HepG2 (cell line): ENCODE measurements around the gene CSNK2A2. TPM values are rescaled to one million over a fixed set of nuclear protein-coding genes. Genes with fewer than 3 reads are reported as not detected.

Experiments used
- ELF3 ChIP-seq: IDR thresholded peaks from 2 replicates; pipeline ENCODE4 v1.6.1; 2016; ENCODE audit warnings: missing genetic modification reagents, missing compliant biosample characterization
- ERF ChIP-seq: IDR thresholded peaks from 2 replicates; pipeline ENCODE4 v1.6.1; 2018; ENCODE audit warnings: missing biosample characterization, missing genetic modification reagents
- GABPB1 ChIP-seq: IDR thresholded peaks from 2 replicates; pipeline ENCODE4 v1.6.1; 2016; ENCODE audit warnings: mild to moderate bottlenecking, missing genetic modification reagents, moderate library complexity, missing compliant biosample characterization
- HCFC1 ChIP-seq: fragments of 150-350 bp; IDR thresholded peaks from 2 replicates; pipeline ENCODE4 v1.6.1; 2014; ENCODE audit warnings: low read depth, low read length
- HOXD1 ChIP-seq: sonication (generic); formaldehyde crosslinking; IDR thresholded peaks from 2 replicates; pipeline ENCODE4 v1.5.0; 2020; ENCODE audit warnings: missing genetic modification reagents
- KAT7 ChIP-seq: IDR thresholded peaks from 2 replicates; pipeline ENCODE4 v1.6.1; 2018; ENCODE audit warnings: borderline replicate concordance, missing compliant biosample characterization
- KDM2A ChIP-seq: sonication (generic); formaldehyde crosslinking; IDR thresholded peaks from 2 replicates; pipeline ENCODE4 v1.4.0; 2020; ENCODE audit warnings: low read depth, missing genetic modification reagents, borderline replicate concordance
- MAZ ChIP-seq, 2 experiments: sonication (generic) in 1 of 2; formaldehyde crosslinking in 1 of 2; IDR thresholded peaks; 2 replicates each; pipeline versions ENCODE4 v1.5.0 to v1.6.1; 2012 to 2020; ENCODE audit warnings: low read depth in 2 of 2, mild to moderate bottlenecking in 2 of 2, borderline replicate concordance in 1 of 2, improper control_type of control experiment in 1 of 2, low read length in 1 of 2, missing genetic modification reagents in 1 of 2, moderate library complexity in 1 of 2
- NFKB2 ChIP-seq: sonication (generic); formaldehyde crosslinking; IDR thresholded peaks from 2 replicates; pipeline ENCODE4 v1.4.0; 2020; ENCODE audit warnings: missing genetic modification reagents, borderline replicate concordance
- POLR2AphosphoS5 ChIP-seq: IDR thresholded peaks from 2 replicates; pipeline ENCODE4 v1.6.1; 2012; ENCODE audit warnings: low read depth, low read length
- TAF1 ChIP-seq: sonication (generic); formaldehyde crosslinking; IDR thresholded peaks from 2 replicates; pipeline ENCODE4 v1.4.0; 2020; ENCODE audit warnings: missing genetic modification reagents
- TBX2 ChIP-seq: sonication (generic); formaldehyde crosslinking; IDR thresholded peaks from 2 replicates; pipeline ENCODE4 v1.5.0; 2020; ENCODE audit warnings: missing genetic modification reagents, mild to moderate bottlenecking, borderline replicate concordance
- YY1 ChIP-seq: IDR thresholded peaks from 2 replicates; pipeline ENCODE4 v1.6.1; 2011; ENCODE audit warnings: low read length, low read depth, moderate library complexity, mild to moderate bottlenecking; ENCODE audit not compliant: insufficient read depth, insufficient replicate concordance
- ZFY ChIP-seq: sonication (generic); formaldehyde crosslinking; IDR thresholded peaks from 2 replicates; pipeline ENCODE4 v1.4.0; 2020; ENCODE audit warnings: missing genetic modification reagents
- ZNF225 ChIP-seq: sonication (generic); formaldehyde crosslinking; IDR thresholded peaks from 2 replicates; pipeline ENCODE4 v1.4.0; 2020; ENCODE audit warnings: mild to moderate bottlenecking, missing genetic modification reagents
- ZNF329 ChIP-seq: sonication (generic); formaldehyde crosslinking; IDR thresholded peaks from 2 replicates; pipeline ENCODE4 v1.9.0; 2021; ENCODE audit warnings: low read depth, mild to moderate bottlenecking, missing genetic modification reagents
- ZSCAN30 ChIP-seq: sonication (generic); formaldehyde crosslinking; IDR thresholded peaks from 2 replicates; pipeline ENCODE4 v1.5.0; 2020; ENCODE audit warnings: mild to moderate bottlenecking, missing genetic modification reagents
- polyA plus RNA-seq, 8 experiments: library from polyadenylated mRNA; depleted of rRNA in 3 of 8; stranded (reverse) in 7 of 8; unstranded in 1 of 8; fragments of >200 nt; fragmentation: Illumina TruSeq in 4 of 8; extraction: Trizol in 4 of 8; gene quantifications; 2 replicates each; pipeline versions ENCODE4 v1.2.1 to v1.2.3, GENCODE V29; 2011 to 2016; ENCODE audit warnings: low read depth in 4 of 8, missing spikeins in 1 of 8, mixed read lengths in 1 of 8; ENCODE audit not compliant: insufficient read depth in 1 of 8
- total RNA-seq, 5 experiments: library from RNA; depleted of rRNA; stranded (reverse); fragments of >200 nt; fragmentation: Illumina TruSeq; extraction: Trizol; gene quantifications; 2 replicates each; pipeline ENCODE4 v1.2.3, GENCODE V29; 2016; ENCODE audit warnings: low read depth in 1 of 5
- TF ChIP-seq, protein P1 (sequence below): sonication (generic); formaldehyde crosslinking; IDR thresholded peaks from 2 replicates; pipeline ENCODE4 v1.5.1; 2020; ENCODE audit warnings: mild to moderate bottlenecking, missing genetic modification reagents, moderate library complexity
- TF ChIP-seq, protein P2 (sequence below): sonication (generic); formaldehyde crosslinking; IDR thresholded peaks from 2 replicates; pipeline ENCODE4 v1.4.0; 2020; ENCODE audit warnings: missing genetic modification reagents
- TF ChIP-seq, protein P3 (sequence below), 2 experiments: sonication (generic) in 1 of 2; formaldehyde crosslinking in 1 of 2; IDR thresholded peaks; 2 replicates each; pipeline versions ENCODE4 v1.4.0 to v1.6.1; 2018 to 2020; ENCODE audit warnings: missing genetic modification reagents in 2 of 2, borderline replicate concordance in 1 of 2, low read depth in 1 of 2, mild to moderate bottlenecking in 1 of 2, missing biosample characterization in 1 of 2

CSNK2A2 gene
- total and polyA plus RNA-seq, 2 of the 13 experiments (the other 11 are each of a cell fraction or from before 2014, with no cell fraction given) = 46.4 to 56.9 TPM

DNA sequence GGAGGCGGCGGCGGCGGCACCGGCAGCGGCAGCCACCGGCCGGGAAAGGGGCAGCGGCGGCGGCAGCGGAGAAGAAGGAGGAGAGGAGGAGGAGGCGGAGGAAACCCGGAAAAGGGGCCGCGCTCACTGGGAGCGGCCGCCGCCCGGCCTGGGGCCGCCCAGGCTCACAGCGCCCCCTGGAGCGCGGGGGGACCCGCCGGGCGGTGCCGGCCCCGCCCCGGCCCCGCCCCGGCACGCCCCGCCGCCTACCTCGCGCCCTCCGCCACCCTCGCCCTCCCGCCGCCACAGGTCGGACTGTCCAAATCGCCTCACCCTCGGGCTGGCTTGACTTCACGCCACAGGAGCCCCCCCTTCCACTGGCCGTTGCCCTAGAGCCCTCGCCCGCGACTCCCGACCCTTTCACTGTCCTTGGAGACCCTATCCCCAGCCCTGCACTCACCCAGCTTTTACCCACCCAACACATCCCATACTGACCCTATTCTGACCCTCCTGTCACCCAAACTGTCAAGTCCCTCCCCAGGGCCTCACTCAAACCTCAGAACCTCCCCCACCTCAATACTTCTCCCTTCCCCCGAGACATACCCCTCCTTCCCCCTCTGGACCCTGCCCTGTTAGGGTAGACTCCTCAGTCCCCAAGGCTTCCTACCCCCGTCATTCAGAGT, at the start of gene CSNK2A2 (continued):
- TF ChIP-seq, protein P1, sequence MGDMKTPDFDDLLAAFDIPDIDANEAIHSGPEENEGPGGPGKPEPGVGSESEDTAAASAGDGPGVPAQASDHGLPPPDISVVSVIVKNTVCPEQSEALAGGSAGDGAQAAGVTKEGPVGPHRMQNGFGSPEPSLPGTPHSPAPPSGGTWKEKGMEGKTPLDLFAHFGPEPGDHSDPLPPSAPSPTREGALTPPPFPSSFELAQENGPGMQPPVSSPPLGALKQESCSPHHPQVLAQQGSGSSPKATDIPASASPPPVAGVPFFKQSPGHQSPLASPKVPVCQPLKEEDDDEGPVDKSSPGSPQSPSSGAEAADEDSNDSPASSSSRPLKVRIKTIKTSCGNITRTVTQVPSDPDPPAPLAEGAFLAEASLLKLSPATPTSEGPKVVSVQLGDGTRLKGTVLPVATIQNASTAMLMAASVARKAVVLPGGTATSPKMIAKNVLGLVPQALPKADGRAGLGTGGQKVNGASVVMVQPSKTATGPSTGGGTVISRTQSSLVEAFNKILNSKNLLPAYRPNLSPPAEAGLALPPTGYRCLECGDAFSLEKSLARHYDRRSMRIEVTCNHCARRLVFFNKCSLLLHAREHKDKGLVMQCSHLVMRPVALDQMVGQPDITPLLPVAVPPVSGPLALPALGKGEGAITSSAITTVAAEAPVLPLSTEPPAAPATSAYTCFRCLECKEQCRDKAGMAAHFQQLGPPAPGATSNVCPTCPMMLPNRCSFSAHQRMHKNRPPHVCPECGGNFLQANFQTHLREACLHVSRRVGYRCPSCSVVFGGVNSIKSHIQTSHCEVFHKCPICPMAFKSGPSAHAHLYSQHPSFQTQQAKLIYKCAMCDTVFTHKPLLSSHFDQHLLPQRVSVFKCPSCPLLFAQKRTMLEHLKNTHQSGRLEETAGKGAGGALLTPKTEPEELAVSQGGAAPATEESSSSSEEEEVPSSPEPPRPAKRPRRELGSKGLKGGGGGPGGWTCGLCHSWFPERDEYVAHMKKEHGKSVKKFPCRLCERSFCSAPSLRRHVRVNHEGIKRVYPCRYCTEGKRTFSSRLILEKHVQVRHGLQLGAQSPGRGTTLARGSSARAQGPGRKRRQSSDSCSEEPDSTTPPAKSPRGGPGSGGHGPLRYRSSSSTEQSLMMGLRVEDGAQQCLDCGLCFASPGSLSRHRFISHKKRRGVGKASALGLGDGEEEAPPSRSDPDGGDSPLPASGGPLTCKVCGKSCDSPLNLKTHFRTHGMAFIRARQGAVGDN (CRISPR knock-in tag) = peak; percentile 49
- 0 out of 2 replicates have a peak, but pooled peaks have one; percentile 51 for TF ChIP-seq HOXD1
- TF ChIP-seq ZSCAN30 (CRISPR knock-in tag) = no peak
- TF ChIP-seq YY1 = peak; percentile 78
- peak; percentile 32; the same call in 1 of the 2 replicates for TF ChIP-seq KDM2A (CRISPR knock-in tag)
- TF ChIP-seq ZNF329 = no peak
- peak; percentile 69; the same call in 1 of the 2 replicates for TF ChIP-seq KAT7
- peak; percentile 26; the same call in 1 of the 2 replicates for TF ChIP-seq POLR2AphosphoS5
- peak; percentile 40; the same call in 1 of the 2 replicates for TF ChIP-seq ZNF225 (CRISPR knock-in tag)
- peak; percentile 45; the same call in 1 of the 2 replicates for TF ChIP-seq ERF (CRISPR knock-in tag)
- TF ChIP-seq, protein P2, sequence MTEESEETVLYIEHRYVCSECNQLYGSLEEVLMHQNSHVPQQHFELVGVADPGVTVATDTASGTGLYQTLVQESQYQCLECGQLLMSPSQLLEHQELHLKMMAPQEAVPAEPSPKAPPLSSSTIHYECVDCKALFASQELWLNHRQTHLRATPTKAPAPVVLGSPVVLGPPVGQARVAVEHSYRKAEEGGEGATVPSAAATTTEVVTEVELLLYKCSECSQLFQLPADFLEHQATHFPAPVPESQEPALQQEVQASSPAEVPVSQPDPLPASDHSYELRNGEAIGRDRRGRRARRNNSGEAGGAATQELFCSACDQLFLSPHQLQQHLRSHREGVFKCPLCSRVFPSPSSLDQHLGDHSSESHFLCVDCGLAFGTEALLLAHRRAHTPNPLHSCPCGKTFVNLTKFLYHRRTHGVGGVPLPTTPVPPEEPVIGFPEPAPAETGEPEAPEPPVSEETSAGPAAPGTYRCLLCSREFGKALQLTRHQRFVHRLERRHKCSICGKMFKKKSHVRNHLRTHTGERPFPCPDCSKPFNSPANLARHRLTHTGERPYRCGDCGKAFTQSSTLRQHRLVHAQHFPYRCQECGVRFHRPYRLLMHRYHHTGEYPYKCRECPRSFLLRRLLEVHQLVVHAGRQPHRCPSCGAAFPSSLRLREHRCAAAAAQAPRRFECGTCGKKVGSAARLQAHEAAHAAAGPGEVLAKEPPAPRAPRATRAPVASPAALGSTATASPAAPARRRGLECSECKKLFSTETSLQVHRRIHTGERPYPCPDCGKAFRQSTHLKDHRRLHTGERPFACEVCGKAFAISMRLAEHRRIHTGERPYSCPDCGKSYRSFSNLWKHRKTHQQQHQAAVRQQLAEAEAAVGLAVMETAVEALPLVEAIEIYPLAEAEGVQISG = peak; percentile 99
- TF ChIP-seq GABPB1 (CRISPR knock-in tag) = peak; percentile 85
- TF ChIP-seq NFKB2 (CRISPR knock-in tag) = 0 out of 2 replicates have a peak, but pooled peaks have one; percentile 50
- TF ChIP-seq HCFC1 = 0 out of 2 replicates have a peak, but pooled peaks have one; percentile 17
- TF ChIP-seq TBX2 (CRISPR knock-in tag) = peak; percentile 26; the same call in 1 of the 2 replicates
- TF ChIP-seq ZFY (CRISPR knock-in tag) = peak; percentile 73; the same call in 1 of the 2 replicates
- TF ChIP-seq, protein P3, sequence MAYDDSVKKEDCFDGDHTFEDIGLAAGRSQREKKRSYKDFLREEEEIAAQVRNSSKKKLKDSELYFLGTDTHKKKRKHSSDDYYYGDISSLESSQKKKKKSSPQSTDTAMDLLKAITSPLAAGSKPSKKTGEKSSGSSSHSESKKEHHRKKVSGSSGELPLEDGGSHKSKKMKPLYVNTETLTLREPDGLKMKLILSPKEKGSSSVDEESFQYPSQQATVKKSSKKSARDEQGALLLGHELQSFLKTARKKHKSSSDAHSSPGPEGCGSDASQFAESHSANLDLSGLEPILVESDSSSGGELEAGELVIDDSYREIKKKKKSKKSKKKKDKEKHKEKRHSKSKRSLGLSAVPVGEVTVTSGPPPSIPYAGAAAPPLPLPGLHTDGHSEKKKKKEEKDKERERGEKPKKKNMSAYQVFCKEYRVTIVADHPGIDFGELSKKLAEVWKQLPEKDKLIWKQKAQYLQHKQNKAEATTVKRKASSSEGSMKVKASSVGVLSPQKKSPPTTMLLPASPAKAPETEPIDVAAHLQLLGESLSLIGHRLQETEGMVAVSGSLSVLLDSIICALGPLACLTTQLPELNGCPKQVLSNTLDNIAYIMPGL (CRISPR knock-in tag; IDR thresholded peaks at IDR 0.05; ENCODE audit: borderline replicate concordance in 1 of 2, low read depth in 1 of 2) = 0 out of 4 replicates have a peak, but pooled peaks of 1 of the 2 experiments have one; percentile 62
- peak; percentile 62; the same call in 1 of the 2 replicates for TF ChIP-seq ELF3
- TF ChIP-seq TAF1 = peak; percentile 55; the same call in 1 of the 2 replicates
- TF ChIP-seq MAZ (IDR thresholded peaks at IDR 0.05; ENCODE audit: borderline replicate concordance, low read depth, low read length) = peak; percentile 66; the same call in 1 of the 2 replicates
- 0 out of 2 replicates have a peak, but pooled peaks have one; percentile 49 for TF ChIP-seq MAZ (CRISPR knock-in tag; IDR thresholded peaks at IDR 0.05; ENCODE audit: low read depth)
